HT-29 (cell line): Measurements from ENCODE around the gene PPP1R13B. TPM values are rescaled to one million over a fixed set of nuclear protein-coding genes. Genes with fewer than 3 reads are reported as not detected.
"Not testable (repeated sequence)": the region's sequence is repeated elsewhere in the genome, so short reads cannot be mapped to it uniquely, and the experiment has no call there.

Source experiments
- DNase-seq: peaks from one replicate; pipeline ENCODE4 v3.0.0-alpha.2; 2015; ENCODE audit warnings: low spot score
- total RNA-seq: library from RNA; depleted of rRNA; stranded (reverse); fragments of >200 nt; shearing (Covaris generic); gene quantifications from 2 replicates; pipeline ENCODE4 v1.2.3, GENCODE V29; 2014

PPP1R13B gene
- total RNA-seq, 1 experiment from 2014 or later: 9.1 TPM

GRCh38 chr14:103782376-103782775 is 65.0 kb downstream of the PPP1R13B start:
- DNase-seq: no peak

- DNase-seq: not testable (repeated sequence)
These were observed 71.1 kb downstream of the PPP1R13B start for GRCh38 chr14:103776319-103776718.

- no peak for DNase-seq
These were observed 71.9 kb downstream of the PPP1R13B start for GRCh38 chr14:103775506-103775905.

- DNase-seq: no peak
These were observed 73.9 kb downstream of the PPP1R13B start for GRCh38 chr14:103773521-103773920.

- no peak for DNase-seq
These were observed 75.2 kb downstream of the PPP1R13B start for GRCh38 chr14:103772078-103772712.

GRCh38 chr14:103770902-103771301 is 76.5 kb downstream of the PPP1R13B start:
- no peak for DNase-seq

- no peak for DNase-seq
These were observed 76.9 kb downstream of the PPP1R13B start for GRCh38 chr14:103770500-103770899.

- no peak for DNase-seq
These were observed 80.0 kb downstream of the PPP1R13B start for GRCh38 chr14:103767336-103767894.

- no peak for DNase-seq
These were observed 81.8 kb downstream of the PPP1R13B start for GRCh38 chr14:103765526-103765925.

GRCh38 chr14:103763730-103764488 is 83.5 kb downstream of the PPP1R13B start:
- no peak for DNase-seq

- no peak for DNase-seq
These were observed 84.8 kb downstream of the PPP1R13B start for GRCh38 chr14:103762541-103762940.

GRCh38 chr14:103762036-103762435 is 85.3 kb downstream of the PPP1R13B start:
- no peak for DNase-seq

GRCh38 chr14:103758059-103758776 is 89.2 kb downstream of the PPP1R13B start:
- no peak for DNase-seq

GRCh38 chr14:103755060-103755459 is 92.3 kb downstream of the PPP1R13B start:
- no peak for DNase-seq

- no peak for DNase-seq
These were observed 93.6 kb downstream of the PPP1R13B start for GRCh38 chr14:103753774-103754173.

- no peak for DNase-seq
These were observed 97.5 kb downstream of the PPP1R13B start for GRCh38 chr14:103749860-103750259.

- DNase-seq: no peak
These were observed 97.9 kb downstream of the PPP1R13B start for GRCh38 chr14:103749452-103749851.

- DNase-seq: no peak
These were observed 98.9 kb downstream of the PPP1R13B start for GRCh38 chr14:103748534-103748857.

- DNase-seq: no peak
These were observed 100.7 kb downstream of the PPP1R13B start for GRCh38 chr14:103746701-103747100.

GRCh38 chr14:103745424-103745823 is 102.0 kb downstream of the PPP1R13B start:
- DNase-seq: no peak

GRCh38 chr14:103744621-103745395 is 102.6 kb downstream of the PPP1R13B start:
- no peak for DNase-seq

- DNase-seq: no peak
These were observed 103.7 kb downstream of the PPP1R13B start for GRCh38 chr14:103743691-103744090.
